WTC11 (cell line): ENCODE data around the gene IL36G. TPM values are rescaled to one million over a fixed set of nuclear protein-coding genes. Genes with fewer than 3 reads are reported as not detected.

Experiments used
- ATAC-seq: fragments of 200-7000 bp; cut with Tn5 transposase; 2 replicates; pipeline ENCODE4 v1.10.0; 2021; ENCODE audit warnings: mild to moderate bottlenecking, moderate library complexity
- CTCF ChIA-PET: fragments of 300-600 bp; sonication (Branson Sonifier 250); formaldehyde crosslinking; loops from one replicate; lab custom pipeline; 2021; ENCODE audit warnings: antibody characterized with exemption; lab: Charles Lee
- POLR2A ChIA-PET: fragments of 350-600 bp; sonication (Branson Sonifier 250); formaldehyde crosslinking; loops from one replicate; lab custom pipeline; 2021; ENCODE audit warnings: antibody characterized with exemption; lab: Charles Lee
- DNase-seq: peaks from one replicate; pipeline ENCODE4 v3.0.0; 2021; ENCODE audit warnings: low spot score
- H3K27ac Mint-ChIP-seq: 2 replicates; pipeline ENCODE4 v1.8.0; 2021; ENCODE audit warnings: mixed read lengths
- H3K27me3 Mint-ChIP-seq: 2 replicates; pipeline ENCODE4 v1.8.0; 2021; ENCODE audit warnings: low read depth, mild to moderate bottlenecking, moderate library complexity, mixed read lengths
- H3K36me3 Mint-ChIP-seq: 2 replicates; pipeline ENCODE4 v1.8.0; 2021; ENCODE audit warnings: mixed read lengths
- H3K4me1 Mint-ChIP-seq: 2 replicates; pipeline ENCODE4 v1.8.0; 2022; ENCODE audit warnings: mixed read lengths
- H3K4me3 Mint-ChIP-seq: 2 replicates; pipeline ENCODE4 v1.8.0; 2021; ENCODE audit warnings: mild to moderate bottlenecking, moderate library complexity, mixed read lengths
- H3K9me3 Mint-ChIP-seq: 2 replicates; pipeline ENCODE4 v1.8.0; 2021; ENCODE audit warnings: mixed read lengths
- ATF1 ChIP-seq: sonication (generic); formaldehyde crosslinking; IDR thresholded peaks from 2 replicates; pipeline ENCODE4 v1.8.1; 2023; ENCODE audit warnings: mild to moderate bottlenecking, moderate library complexity, missing genetic modification reagents
- CDX4 ChIP-seq: fragments of 250-450 bp; sonication (Bioruptor Pico); IDR thresholded peaks from 2 replicates; pipeline ENCODE4 v1.9.0; 2021; ENCODE audit warnings: moderate library complexity, mild to moderate bottlenecking, inconsistent platforms, borderline replicate concordance
- CTCF ChIP-seq: fragments of 200-600 bp; IDR thresholded peaks from 2 replicates; pipeline ENCODE4 v1.8.0; 2022; ENCODE audit warnings: antibody characterized with exemption
- E2F1 ChIP-seq: sonication (generic); formaldehyde crosslinking; IDR thresholded peaks from 2 replicates; pipeline ENCODE4 v1.8.0; 2022; ENCODE audit warnings: mild to moderate bottlenecking, missing genetic modification reagents
- FOXK1 ChIP-seq: sonication (generic); formaldehyde crosslinking; IDR thresholded peaks from 2 replicates; pipeline ENCODE4 v1.8.0; 2022; ENCODE audit warnings: mild to moderate bottlenecking, moderate library complexity, missing genetic modification reagents
- FOXP4 ChIP-seq: sonication (generic); formaldehyde crosslinking; IDR thresholded peaks from 2 replicates; pipeline ENCODE4 v1.8.0; 2022; ENCODE audit warnings: mild to moderate bottlenecking, missing genetic modification reagents
- GABPB1 ChIP-seq: sonication (generic); formaldehyde crosslinking; IDR thresholded peaks from 2 replicates; pipeline ENCODE4 v1.8.1; 2023; ENCODE audit warnings: mild to moderate bottlenecking, missing genetic modification reagents
- GRHL2 ChIP-seq: fragments of 250-450 bp; sonication (Bioruptor Pico); IDR thresholded peaks from 2 replicates; pipeline ENCODE4 v1.8.0; 2022; ENCODE audit warnings: mild to moderate bottlenecking, moderate library complexity; ENCODE audit not compliant: insufficient replicate concordance, severe bottlenecking
- HMGXB4 ChIP-seq: sonication (generic); formaldehyde crosslinking; IDR thresholded peaks from 2 replicates; pipeline ENCODE4 v1.8.1; 2023; ENCODE audit warnings: mild to moderate bottlenecking, moderate library complexity, missing genetic modification reagents
- IRF2 ChIP-seq: sonication (generic); formaldehyde crosslinking; IDR thresholded peaks from 2 replicates; pipeline ENCODE4 v1.8.0; 2022; ENCODE audit warnings: low read depth, missing genetic modification reagents, borderline replicate concordance
- JAZF1 ChIP-seq: fragments of 250-450 bp; sonication (Bioruptor Pico); IDR thresholded peaks from 2 replicates; pipeline ENCODE4 v1.9.0; 2021; ENCODE audit warnings: moderate library complexity, mild to moderate bottlenecking, inconsistent platforms
- JUN ChIP-seq: sonication (generic); formaldehyde crosslinking; IDR thresholded peaks from 2 replicates; pipeline ENCODE4 v1.8.0; 2023; ENCODE audit warnings: mild to moderate bottlenecking, missing genetic modification reagents
- MXD4 ChIP-seq: fragments of 250-450 bp; sonication (Bioruptor Pico); IDR thresholded peaks from 2 replicates; pipeline ENCODE4 v1.8.0; 2021; ENCODE audit warnings: mild to moderate bottlenecking, moderate library complexity, borderline replicate concordance
- NFATC4 ChIP-seq: fragments of 250-450 bp; sonication (Bioruptor Pico); IDR thresholded peaks from 2 replicates; pipeline ENCODE4 v1.9.0; 2021; ENCODE audit warnings: mild to moderate bottlenecking
- NFE2L1 ChIP-seq: sonication (generic); formaldehyde crosslinking; IDR thresholded peaks from 2 replicates; pipeline ENCODE4 v1.8.1; 2023; ENCODE audit warnings: missing genetic modification reagents
- SOX15 ChIP-seq: fragments of 250-450 bp; sonication (Bioruptor Pico); IDR thresholded peaks from 2 replicates; pipeline ENCODE4 v1.9.0; 2021; ENCODE audit warnings: mild to moderate bottlenecking
- USF2 ChIP-seq: sonication (generic); formaldehyde crosslinking; IDR thresholded peaks from 2 replicates; pipeline ENCODE4 v1.8.1; 2023; ENCODE audit warnings: mild to moderate bottlenecking, missing genetic modification reagents, moderate library complexity
- ZNF121 ChIP-seq: sonication (generic); formaldehyde crosslinking; IDR thresholded peaks from 2 replicates; pipeline ENCODE4 v1.8.0; 2023; ENCODE audit warnings: missing genetic modification reagents
- total RNA-seq: library from RNA; stranded (reverse); gene quantifications from 3 replicates; pipeline ENCODE4 v1.2.3, GENCODE V29; 2021

The IL36G gene
- total RNA-seq, 1 experiment from 2014 or later = not detected

- Mint-ChIP-seq H3K4me1 (no peaks in the 10 kb centered on the region), H3K27ac (no peak overlapping the region), H3K4me3 (no peak overlapping the region), H3K36me3 (peaks cover 5% of the 10 kb centered on the region; the same call in 1 of the 2 replicates), H3K27me3 (peaks cover 35% of the 10 kb centered on the region), H3K9me3 (peaks cover 57% of the 10 kb centered on the region)
- POLR2A ChIA-PET = no interaction called here
- DNase-seq = no peak
- CTCF ChIA-PET = no interaction called here
- TF ChIP-seq SOX15 (CRISPR knock-in tag) (no peak), FOXK1 (no peak), MXD4 (CRISPR knock-in tag) (no peak), HMGXB4 (no peak)
- ATAC-seq = no peak
Observed at GRCh38 chr2:112994648-112995047, 16.8 kb downstream of the IL36G start.

GRCh38 chr2:112995346-112995920, 17.6 kb downstream of the IL36G start:
- H3K36me3 Mint-ChIP-seq = peaks cover 9% of the 10 kb centered on the region; the same call in 1 of the 2 replicates
- TF ChIP-seq ZNF121 = no peak
- no peak for TF ChIP-seq IRF2 (CRISPR knock-in tag)
- CTCF ChIA-PET = no interaction called here
- POLR2A ChIA-PET = no interaction called here
- no peak overlapping the region for H3K27ac Mint-ChIP-seq
- peaks cover 57% of the 10 kb centered on the region for H3K9me3 Mint-ChIP-seq
- H3K27me3 Mint-ChIP-seq = peaks cover 33% of the 10 kb centered on the region
- no peak for DNase-seq
- no peak overlapping the region for H3K4me3 Mint-ChIP-seq
- no peak for ATAC-seq
- H3K4me1 Mint-ChIP-seq = no peaks in the 10 kb centered on the region

GRCh38 chr2:112996635-112997034, 18.8 kb downstream of the IL36G start:
- no peak; the same call in 1 of the 2 replicates for ATAC-seq
- H3K36me3 Mint-ChIP-seq = peaks cover 18% of the 10 kb centered on the region
- peaks cover 42% of the 10 kb centered on the region for H3K27me3 Mint-ChIP-seq
- CTCF ChIA-PET = no interaction called here
- TF ChIP-seq CTCF (no peak), JAZF1 (CRISPR knock-in tag) (no peak), GRHL2 (no peak), JUN (no peak), GABPB1 (no peak), ATF1 (no peak), FOXP4 (CRISPR knock-in tag) (no peak), NFATC4 (CRISPR knock-in tag) (no peak), NFE2L1 (CRISPR knock-in tag) (no peak), USF2 (no peak), E2F1 (no peak), IRF2 (CRISPR knock-in tag) (no peak), CDX4 (CRISPR knock-in tag) (no peak), SOX15 (CRISPR knock-in tag) (no peak)
- TF ChIP-seq, all 79 proteins: peak for 0
- Mint-ChIP-seq H3K4me3 (no peak overlapping the region), H3K4me1 (no peaks in the 10 kb centered on the region), H3K9me3 (peaks cover 57% of the 10 kb centered on the region), H3K27ac (no peak overlapping the region)
- DNase-seq = no peak
- POLR2A ChIA-PET = no interaction called here
